Measurements from ENCODE around the gene NET1. TPM values are rescaled to one million over a fixed set of nuclear protein-coding genes. Genes with fewer than 3 reads are reported as not detected.

NET1 gene
- total RNA-seq, 1 donor: 51.0 TPM

DNA sequence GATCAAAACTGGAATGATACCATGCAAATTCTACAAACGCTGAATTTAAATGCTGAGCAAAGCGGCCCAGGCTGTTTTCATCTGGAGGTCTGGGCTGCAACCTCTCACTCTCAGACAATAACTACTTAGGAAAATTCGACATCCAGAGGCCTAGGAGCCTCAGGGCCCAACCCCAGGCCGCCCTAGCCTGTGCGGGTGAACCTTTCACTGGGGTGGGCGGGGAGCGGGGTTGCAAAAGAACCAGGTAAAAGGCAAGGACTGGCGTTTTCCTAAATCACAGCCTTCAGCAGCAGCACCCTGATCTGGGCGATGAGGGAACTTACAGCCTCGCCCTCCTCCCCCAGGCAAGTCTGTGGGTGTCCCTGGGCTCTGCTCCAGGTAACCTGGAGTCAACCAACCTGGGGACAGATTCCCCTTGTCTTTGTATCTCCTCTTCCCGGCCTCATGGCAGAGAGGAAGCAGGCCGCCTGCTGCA is 53.7 kb downstream of the NET1 start:
- DNase-seq (ENCODE audit: insufficient read length, low spot score, missing footprints): no peak
- H3K36me3 ChIP-seq (ENCODE audit: insufficient read depth, low read length): no peaks in the 10 kb centered on the region
- H3K79me2 ChIP-seq (ENCODE audit: insufficient read depth, low read length): no peaks in the 10 kb centered on the region
- no peaks in the 10 kb centered on the region for H3K27me3 ChIP-seq (ENCODE audit: insufficient read depth, low read length)
- no peak overlapping the region for H3K4me3 ChIP-seq (ENCODE audit: insufficient read depth, low read length)
- H3K4me1 ChIP-seq (ENCODE audit: insufficient read depth, low read length): peaks cover 7% of the 10 kb centered on the region
- H2AFZ ChIP-seq (ENCODE audit: low read length): no peak overlapping the region
- H3K9me3 ChIP-seq (ENCODE audit: low read depth, low read length): no peaks in the 10 kb centered on the region
- H3K27ac ChIP-seq (ENCODE audit: low read depth, low read length): no peak overlapping the region
- no peak overlapping the region for H3K4me2 ChIP-seq (ENCODE audit: insufficient read depth, low read length)
- no peaks in the 10 kb centered on the region for H4K20me1 ChIP-seq (ENCODE audit: insufficient read depth, low read length)
- TF ChIP-seq, protein P1, sequence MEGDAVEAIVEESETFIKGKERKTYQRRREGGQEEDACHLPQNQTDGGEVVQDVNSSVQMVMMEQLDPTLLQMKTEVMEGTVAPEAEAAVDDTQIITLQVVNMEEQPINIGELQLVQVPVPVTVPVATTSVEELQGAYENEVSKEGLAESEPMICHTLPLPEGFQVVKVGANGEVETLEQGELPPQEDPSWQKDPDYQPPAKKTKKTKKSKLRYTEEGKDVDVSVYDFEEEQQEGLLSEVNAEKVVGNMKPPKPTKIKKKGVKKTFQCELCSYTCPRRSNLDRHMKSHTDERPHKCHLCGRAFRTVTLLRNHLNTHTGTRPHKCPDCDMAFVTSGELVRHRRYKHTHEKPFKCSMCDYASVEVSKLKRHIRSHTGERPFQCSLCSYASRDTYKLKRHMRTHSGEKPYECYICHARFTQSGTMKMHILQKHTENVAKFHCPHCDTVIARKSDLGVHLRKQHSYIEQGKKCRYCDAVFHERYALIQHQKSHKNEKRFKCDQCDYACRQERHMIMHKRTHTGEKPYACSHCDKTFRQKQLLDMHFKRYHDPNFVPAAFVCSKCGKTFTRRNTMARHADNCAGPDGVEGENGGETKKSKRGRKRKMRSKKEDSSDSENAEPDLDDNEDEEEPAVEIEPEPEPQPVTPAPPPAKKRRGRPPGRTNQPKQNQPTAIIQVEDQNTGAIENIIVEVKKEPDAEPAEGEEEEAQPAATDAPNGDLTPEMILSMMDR (IDR thresholded peaks at IDR 0.05; ENCODE audit: extremely low read depth, low read depth, low read length): no peak

DNA sequence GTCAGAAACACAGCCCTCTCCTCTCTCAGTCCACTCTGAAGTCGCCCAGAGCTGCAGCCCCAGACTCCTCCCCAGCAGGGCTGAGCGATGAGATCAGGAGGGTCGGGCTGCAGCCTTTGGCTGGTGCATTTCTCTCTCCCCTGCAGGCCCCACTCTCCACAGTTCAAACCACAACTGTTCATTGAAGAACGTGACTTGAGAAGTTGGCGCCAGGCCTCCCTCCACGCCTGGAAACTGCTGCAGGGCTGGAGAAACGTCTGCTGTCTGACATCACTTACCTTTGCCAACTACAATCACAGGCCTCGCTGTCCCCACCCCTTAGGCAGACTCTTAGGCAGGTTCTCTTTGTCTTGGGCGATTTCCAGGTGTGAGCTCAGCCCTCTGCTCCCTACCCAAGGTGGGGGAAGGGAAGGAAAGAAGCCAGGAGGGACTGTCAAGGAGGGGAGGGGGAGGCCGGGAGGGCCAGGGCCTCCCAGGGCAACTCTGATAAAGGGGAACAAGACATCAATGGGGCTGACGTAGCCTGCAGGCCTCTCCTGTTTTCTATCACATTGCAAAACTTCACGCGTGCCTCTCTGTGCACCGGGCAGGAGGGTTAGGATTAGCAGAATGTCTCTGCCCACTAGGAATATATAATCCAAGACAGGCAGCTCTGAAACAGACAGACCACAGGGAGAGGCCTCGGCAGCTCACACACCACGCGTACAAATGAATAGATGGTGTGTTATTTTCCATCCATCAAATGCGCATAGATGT is 54.3 kb downstream of the NET1 start:
- TF ChIP-seq, protein P1 (IDR thresholded peaks at IDR 0.05; ENCODE audit: extremely low read depth, low read depth, low read length): no peak
- Histone ChIP-seq H3K4me3 (ENCODE audit: insufficient read depth, low read length) (no peak overlapping the region), H3K9me3 (ENCODE audit: low read depth, low read length) (no peaks in the 10 kb centered on the region), H3K4me2 (ENCODE audit: insufficient read depth, low read length) (no peak overlapping the region), H3K79me2 (ENCODE audit: insufficient read depth, low read length) (no peaks in the 10 kb centered on the region), H4K20me1 (ENCODE audit: insufficient read depth, low read length) (no peaks in the 10 kb centered on the region), H3K27me3 (ENCODE audit: insufficient read depth, low read length) (no peaks in the 10 kb centered on the region), H3K36me3 (ENCODE audit: insufficient read depth, low read length) (no peaks in the 10 kb centered on the region), H3K27ac (ENCODE audit: low read depth, low read length) (no peak overlapping the region), H2AFZ (ENCODE audit: low read length) (no peak overlapping the region), H3K4me1 (ENCODE audit: insufficient read depth, low read length) (peaks cover 7% of the 10 kb centered on the region)
- peak; percentile 73 for DNase-seq (ENCODE audit: insufficient read length, low spot score, missing footprints)

DNA sequence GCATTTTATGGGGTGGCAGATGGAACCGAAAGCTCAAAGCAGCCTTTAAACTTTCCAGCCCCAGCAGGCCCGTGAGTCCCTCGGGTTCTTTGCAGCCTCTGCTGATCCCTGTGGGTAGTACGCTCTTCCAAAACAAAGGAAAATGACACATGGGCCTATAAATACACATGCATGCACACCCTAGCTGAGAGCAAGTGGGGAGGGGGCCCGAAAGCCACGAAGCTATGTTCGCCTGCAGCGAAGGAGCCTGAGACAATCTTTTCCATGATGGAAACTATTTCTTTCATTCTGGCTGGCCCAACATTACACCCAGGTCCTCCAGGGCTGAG is 54.8 kb downstream of the NET1 start:
- H3K27ac ChIP-seq (ENCODE audit: low read depth, low read length): no peak overlapping the region
- H3K36me3 ChIP-seq (ENCODE audit: insufficient read depth, low read length): no peaks in the 10 kb centered on the region
- no peaks in the 10 kb centered on the region for H3K79me2 ChIP-seq (ENCODE audit: insufficient read depth, low read length)
- no peak overlapping the region for H3K4me3 ChIP-seq (ENCODE audit: insufficient read depth, low read length)
- no peak overlapping the region for H3K4me2 ChIP-seq (ENCODE audit: insufficient read depth, low read length)
- H2AFZ ChIP-seq (ENCODE audit: low read length): no peak overlapping the region
- H3K27me3 ChIP-seq (ENCODE audit: insufficient read depth, low read length): no peaks in the 10 kb centered on the region
- no peaks in the 10 kb centered on the region for H3K9me3 ChIP-seq (ENCODE audit: low read depth, low read length)
- H3K4me1 ChIP-seq (ENCODE audit: insufficient read depth, low read length): peaks cover 3% of the 10 kb centered on the region
- no peaks in the 10 kb centered on the region for H4K20me1 ChIP-seq (ENCODE audit: insufficient read depth, low read length)
- TF ChIP-seq, protein P1 (IDR thresholded peaks at IDR 0.05; ENCODE audit: extremely low read depth, low read depth, low read length): no peak
- no peak for DNase-seq (ENCODE audit: insufficient read length, low spot score, missing footprints)

DNA sequence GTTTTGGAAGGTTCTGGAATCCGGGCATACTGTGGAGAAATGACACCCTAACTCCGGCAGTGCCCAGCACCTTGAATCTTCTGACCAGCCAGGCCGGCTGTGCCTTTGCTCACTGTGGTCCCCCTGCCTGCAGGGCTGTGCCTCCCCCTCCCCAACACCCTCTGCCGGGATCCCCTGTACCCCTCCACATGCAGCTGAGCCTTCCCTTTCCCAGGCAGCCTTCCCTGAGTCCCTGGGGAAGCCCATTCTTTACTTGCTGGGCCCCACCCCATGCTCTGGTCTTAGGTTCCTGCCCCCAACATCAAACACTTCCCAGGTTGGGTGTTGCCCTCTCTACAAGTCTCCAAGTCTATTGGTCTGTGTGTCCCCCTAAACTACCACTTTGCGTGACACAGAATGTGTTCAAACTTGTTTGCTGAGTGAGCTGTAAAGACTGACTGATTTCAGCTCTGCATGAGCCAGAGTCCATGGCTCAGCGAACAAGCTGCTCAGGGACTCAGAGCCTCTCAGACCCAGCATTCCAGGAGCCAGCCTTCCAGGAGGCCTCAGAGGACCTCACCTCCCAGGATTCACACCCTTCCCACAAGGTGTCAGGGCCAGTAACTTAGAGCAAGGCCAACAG is 55.4 kb downstream of the NET1 start:
- no peak overlapping the region for H2AFZ ChIP-seq (ENCODE audit: low read length)
- no peaks in the 10 kb centered on the region for H3K36me3 ChIP-seq (ENCODE audit: insufficient read depth, low read length)
- no peaks in the 10 kb centered on the region for H4K20me1 ChIP-seq (ENCODE audit: insufficient read depth, low read length)
- no peaks in the 10 kb centered on the region for H3K27me3 ChIP-seq (ENCODE audit: insufficient read depth, low read length)
- H3K4me1 ChIP-seq (ENCODE audit: insufficient read depth, low read length): no peaks in the 10 kb centered on the region
- TF ChIP-seq, protein P1 (IDR thresholded peaks at IDR 0.05; ENCODE audit: extremely low read depth, low read depth, low read length): no peak
- no peaks in the 10 kb centered on the region for H3K9me3 ChIP-seq (ENCODE audit: low read depth, low read length)
- H3K27ac ChIP-seq (ENCODE audit: low read depth, low read length): no peak overlapping the region
- no peak overlapping the region for H3K4me2 ChIP-seq (ENCODE audit: insufficient read depth, low read length)
- peak; percentile 58 for DNase-seq (ENCODE audit: insufficient read length, low spot score, missing footprints)
- H3K79me2 ChIP-seq (ENCODE audit: insufficient read depth, low read length): no peaks in the 10 kb centered on the region
- H3K4me3 ChIP-seq (ENCODE audit: insufficient read depth, low read length): no peak overlapping the region

Data from osteoblast (primary cell).